Measurements from ENCODE around the gene GPER1.

GRCh38 chr7:1060315-1061072 lies 27.4 kb upstream of the GPER1 start:
- TF ChIP-seq, protein P1, sequence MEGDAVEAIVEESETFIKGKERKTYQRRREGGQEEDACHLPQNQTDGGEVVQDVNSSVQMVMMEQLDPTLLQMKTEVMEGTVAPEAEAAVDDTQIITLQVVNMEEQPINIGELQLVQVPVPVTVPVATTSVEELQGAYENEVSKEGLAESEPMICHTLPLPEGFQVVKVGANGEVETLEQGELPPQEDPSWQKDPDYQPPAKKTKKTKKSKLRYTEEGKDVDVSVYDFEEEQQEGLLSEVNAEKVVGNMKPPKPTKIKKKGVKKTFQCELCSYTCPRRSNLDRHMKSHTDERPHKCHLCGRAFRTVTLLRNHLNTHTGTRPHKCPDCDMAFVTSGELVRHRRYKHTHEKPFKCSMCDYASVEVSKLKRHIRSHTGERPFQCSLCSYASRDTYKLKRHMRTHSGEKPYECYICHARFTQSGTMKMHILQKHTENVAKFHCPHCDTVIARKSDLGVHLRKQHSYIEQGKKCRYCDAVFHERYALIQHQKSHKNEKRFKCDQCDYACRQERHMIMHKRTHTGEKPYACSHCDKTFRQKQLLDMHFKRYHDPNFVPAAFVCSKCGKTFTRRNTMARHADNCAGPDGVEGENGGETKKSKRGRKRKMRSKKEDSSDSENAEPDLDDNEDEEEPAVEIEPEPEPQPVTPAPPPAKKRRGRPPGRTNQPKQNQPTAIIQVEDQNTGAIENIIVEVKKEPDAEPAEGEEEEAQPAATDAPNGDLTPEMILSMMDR (conservative IDR thresholded peaks at IDR 0.05; ENCODE audit: low read depth, low read length), result no peak
- TF ChIP-seq EZH2 (IDR thresholded peaks at IDR 0.05; ENCODE audit: low read length, unreplicated experiment) (no peak), EZH2phosphoT487 (IDR thresholded peaks at IDR 0.05; ENCODE audit: borderline replicate concordance, low read length) (no peak)

All from PC-3 (cell line).